WI38 (cell line): ENCODE data around the gene SPDL1.

ENCODE experiments used
- H3K4me3 ChIP-seq: 2 replicates; pipeline ENCODE4 v1.5.1; 2011; ENCODE audit warnings: low read depth, mild to moderate bottlenecking, control low read depth, low read length
- CTCF ChIP-seq: IDR thresholded peaks from 2 replicates; pipeline ENCODE4 v1.5.1; 2012; ENCODE audit warnings: low read depth, mild to moderate bottlenecking, control low read depth, low read length

Gene SPDL1

GRCh38 chr5:169628892-169629291 lies 45.3 kb downstream of the SPDL1 start:
- no peak overlapping the region for H3K4me3 ChIP-seq
- TF ChIP-seq CTCF: no peak

- no peak overlapping the region for H3K4me3 ChIP-seq
- no peak for TF ChIP-seq CTCF
These were observed 46.4 kb downstream of the SPDL1 start for GRCh38 chr5:169629847-169630548.

- no peak for TF ChIP-seq CTCF
These were observed 47.8 kb downstream of the SPDL1 start for GRCh38 chr5:169631360-169631759.

GRCh38 chr5:169632946-169633345 lies 49.4 kb downstream of the SPDL1 start:
- no peak for TF ChIP-seq CTCF
- H3K4me3 ChIP-seq: no peak overlapping the region

More at GRCh38 chr5:169631360-169631759, 47.8 kb downstream of the SPDL1 start:
- H3K4me3 ChIP-seq: no peak overlapping the region

- TF ChIP-seq CTCF: no peak
- no peak overlapping the region for H3K4me3 ChIP-seq
These were observed 51.0 kb downstream of the SPDL1 start for GRCh38 chr5:169634606-169635005.

- no peak for TF ChIP-seq CTCF
These were observed 52.4 kb downstream of the SPDL1 start for GRCh38 chr5:169635936-169636335.

GRCh38 chr5:169636477-169637084 lies 53.0 kb downstream of the SPDL1 start:
- H3K4me3 ChIP-seq: no peak overlapping the region
- TF ChIP-seq CTCF: no peak

More at GRCh38 chr5:169635936-169636335, 52.4 kb downstream of the SPDL1 start:
- H3K4me3 ChIP-seq: no peak overlapping the region
